Neural cell (in vitro differentiated cells): ENCODE measurements around the gene CDHR4. TPM values are rescaled to one million over a fixed set of nuclear protein-coding genes. Genes with fewer than 3 reads are reported as not detected.

Source experiments
- H2AFZ ChIP-seq: fragments of 200-600, 300-800 bp; sonication (generic), shearing (Covaris generic); 2 replicates; pipeline ENCODE4 v1.6.0; 2014; ENCODE audit warnings: low read depth, mild to moderate bottlenecking, antibody characterized with exemption, low read length, moderate library complexity
- H3F3A ChIP-seq: fragments of 200-600 bp; shearing (Covaris generic); 2 replicates; pipeline ENCODE4 v1.6.1; 2016; ENCODE audit warnings: mild to moderate bottlenecking, moderate library complexity, mixed read lengths, antibody characterized with exemption, low read length; ENCODE audit not compliant: insufficient read depth, poor library complexity, severe bottlenecking
- H3K27ac ChIP-seq: fragments of 200-600, 300-800 bp; sonication (generic), shearing (Covaris generic); 2 replicates; pipeline ENCODE4 v1.5.1; 2014; ENCODE audit warnings: mild to moderate bottlenecking, low read length, moderate library complexity
- H3K27me3 ChIP-seq: fragments of 300-800, 200-600 bp; sonication (generic), shearing (Covaris generic); 2 replicates; pipeline ENCODE4 v1.6.0; 2014; ENCODE audit warnings: mild to moderate bottlenecking, low read depth, low read length, moderate library complexity; ENCODE audit not compliant: insufficient read depth
- H3K36me3 ChIP-seq: fragments of 300-800, 200-600 bp; sonication (generic), shearing (Covaris generic); 2 replicates; pipeline ENCODE4 v1.5.1; 2014; ENCODE audit warnings: mild to moderate bottlenecking, antibody characterized with exemption, low read length, moderate library complexity; ENCODE audit not compliant: insufficient read depth
- H3K4me2 ChIP-seq: fragments of 300-800, 200-600 bp; sonication (generic), shearing (Covaris generic); 2 replicates; pipeline ENCODE4 v1.6.0; 2014; ENCODE audit warnings: mild to moderate bottlenecking, low read length
- H3K4me3 ChIP-seq: fragments of 300-800, 200-600 bp; sonication (generic), shearing (Covaris generic); 2 replicates; pipeline ENCODE4 v1.5.1; 2014; ENCODE audit warnings: mild to moderate bottlenecking, low read length, moderate library complexity
- H3K79me2 ChIP-seq: fragments of 200-600 bp; shearing (Covaris generic); replicated peaks from 2 replicates; pipeline ENCODE4 v1.6.0; 2014; ENCODE audit warnings: mild to moderate bottlenecking, low read length, moderate library complexity; ENCODE audit not compliant: insufficient read depth
- H3K9ac ChIP-seq: fragments of 300-800, 200-600 bp; sonication (generic), shearing (Covaris generic); 2 replicates; pipeline ENCODE4 v1.6.1; 2016; ENCODE audit warnings: mild to moderate bottlenecking, low read length, mixed read lengths
- H3K9me2 ChIP-seq: fragments of 200-600 bp; shearing (Covaris generic); 2 replicates; pipeline ENCODE4 v1.6.1; 2016; ENCODE audit warnings: mild to moderate bottlenecking, low read length, mixed read lengths; ENCODE audit not compliant: insufficient read depth
- H3K9me3 ChIP-seq: fragments of 200-600, 300-800 bp; sonication (generic), shearing (Covaris generic); 2 replicates; pipeline ENCODE4 v1.6.1; 2016; ENCODE audit warnings: mild to moderate bottlenecking, mixed run types, low read length, moderate library complexity, mixed read lengths
- H4K20me1 ChIP-seq: fragments of 200-600 bp; shearing (Covaris generic); 2 replicates; pipeline ENCODE4 v1.6.1; 2016; ENCODE audit warnings: mild to moderate bottlenecking, mixed run types; ENCODE audit not compliant: insufficient read depth
- EP300 ChIP-seq: fragments of 450-650 bp; conservative IDR thresholded peaks from 2 replicates; pipeline ENCODE4 v1.6.1; 2014; ENCODE audit warnings: antibody characterized with exemption, mild to moderate bottlenecking, moderate library complexity; ENCODE audit not compliant: poor library complexity, severe bottlenecking
- EZH2 ChIP-seq: fragments of 200-600, 300-800 bp; shearing (Covaris generic), sonication (generic); IDR thresholded peaks from 2 replicates; pipeline ENCODE4 v1.6.1; 2014; ENCODE audit warnings: antibody characterized with exemption, low read length, borderline replicate concordance, mild to moderate bottlenecking; ENCODE audit not compliant: insufficient read depth, poor library complexity, severe bottlenecking
- MXI1 ChIP-seq: fragments of 450-650 bp; conservative IDR thresholded peaks from 2 replicates; pipeline ENCODE4 v1.6.1; 2014; ENCODE audit warnings: antibody characterized with exemption, mild to moderate bottlenecking; ENCODE audit not compliant: poor library complexity, severe bottlenecking
- POLR2AphosphoS5 ChIP-seq: IDR thresholded peaks from 2 replicates; pipeline ENCODE4 v1.6.1; 2012
- RAD21 ChIP-seq: fragments of 450-650 bp; conservative IDR thresholded peaks from 2 replicates; pipeline ENCODE4 v1.6.1; 2014; ENCODE audit warnings: antibody characterized with exemption, mild to moderate bottlenecking, moderate library complexity
- SMC3 ChIP-seq: fragments of 450-650 bp; conservative IDR thresholded peaks from 2 replicates; pipeline ENCODE4 v1.6.1; 2014; ENCODE audit warnings: antibody characterized with exemption, mild to moderate bottlenecking, moderate library complexity; ENCODE audit not compliant: poor library complexity
- TAF1 ChIP-seq: IDR thresholded peaks from 2 replicates; pipeline ENCODE4 v1.6.1; 2012; ENCODE audit warnings: low read depth
- polyA plus RNA-seq: library from polyadenylated mRNA; depleted of rRNA; stranded (reverse); fragments of >200 nt; gene quantifications from 2 replicates; pipeline ENCODE4 v1.2.3, GENCODE V29; 2014
- TF ChIP-seq, protein P1 (sequence below): fragments of 450-650 bp; IDR thresholded peaks from 2 replicates; pipeline ENCODE4 v1.5.1; 2014; ENCODE audit warnings: antibody characterized with exemption, mild to moderate bottlenecking, moderate library complexity; ENCODE audit not compliant: poor library complexity, severe bottlenecking
- TF ChIP-seq, protein P2 (sequence below): IDR thresholded peaks from 2 replicates; pipeline ENCODE4 v1.6.1; 2012; ENCODE audit warnings: borderline replicate concordance

CDHR4 gene
- polyA plus RNA-seq, 1 donor from 2014 or later = not detected

DNA sequence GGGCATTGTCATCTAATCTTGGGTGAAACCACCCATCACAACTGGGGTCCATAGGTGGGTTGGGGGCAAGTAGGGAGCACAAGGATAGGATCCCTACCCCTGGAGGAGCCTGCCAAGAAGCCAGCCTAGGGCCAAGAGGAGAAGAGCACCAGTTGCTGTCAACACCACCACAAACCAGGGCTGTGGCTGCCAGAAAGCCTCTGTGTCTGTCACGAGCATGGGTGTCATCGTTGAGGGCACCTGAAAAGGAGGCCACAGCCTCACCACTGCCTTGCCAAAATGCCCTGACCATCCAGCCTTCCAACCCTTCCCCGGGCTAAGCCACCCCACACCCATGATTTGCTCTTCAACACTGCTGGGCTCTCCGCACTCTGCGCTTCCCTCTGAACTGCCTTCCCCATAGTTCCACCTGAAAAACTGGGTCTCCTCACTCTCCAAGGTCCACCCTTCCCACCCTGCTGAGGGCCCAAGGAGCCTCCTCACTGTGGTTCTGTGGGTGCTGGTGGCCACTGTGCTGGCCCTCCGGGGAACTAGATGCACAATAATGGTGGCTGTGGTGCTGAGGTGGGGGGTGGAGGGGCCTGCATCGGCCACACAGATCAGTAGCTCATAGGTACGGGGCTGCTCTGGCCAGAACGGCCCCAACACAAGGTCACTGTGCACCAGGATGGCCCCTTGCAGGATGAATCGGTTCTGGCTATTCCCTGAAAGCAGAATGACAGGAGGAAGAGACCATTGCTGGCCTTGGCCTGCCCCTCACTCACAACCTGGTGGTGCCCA is 7.1 kb downstream of the CDHR4 start:
- TF ChIP-seq RAD21 = no peak
- no peak for TF ChIP-seq EZH2
- no peak for TF ChIP-seq SMC3

DNA sequence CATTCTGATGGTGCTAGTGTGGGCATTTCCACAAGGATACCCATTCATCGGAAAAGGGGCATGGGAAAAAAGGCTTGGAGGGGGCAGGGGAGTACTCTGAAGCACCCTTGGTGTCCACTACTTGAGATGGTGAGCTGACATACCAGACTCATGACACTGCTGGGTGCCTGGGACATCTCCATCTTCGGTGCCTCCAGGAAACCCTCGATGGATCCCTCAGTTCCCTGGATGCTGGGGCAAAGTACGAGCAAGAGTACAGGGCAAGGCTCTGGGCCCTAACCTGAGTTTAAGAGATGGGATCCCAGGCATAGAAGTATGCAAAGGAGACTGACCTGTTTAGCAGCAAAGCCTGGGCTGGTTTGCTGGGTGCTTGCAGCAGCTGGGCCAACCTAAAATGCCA is 8.1 kb downstream of the CDHR4 start:
- Histone ChIP-seq H2AFZ (no peak overlapping the region), H3F3A (no peaks in the 10 kb centered on the region), H3K4me2 (no peak overlapping the region), H4K20me1 (no peaks in the 10 kb centered on the region), H3K36me3 (no peaks in the 10 kb centered on the region), H3K9ac (no peak overlapping the region), H3K9me2 (no peaks in the 10 kb centered on the region), H3K9me3 (no peaks in the 10 kb centered on the region), H3K27ac (no peak overlapping the region), H3K4me3 (no peak overlapping the region), H3K27me3 (no peaks in the 10 kb centered on the region), H3K79me2 (no peaks in the 10 kb centered on the region)
- no peak for TF ChIP-seq RAD21
- no peak for TF ChIP-seq SMC3
- TF ChIP-seq EZH2 = no peak
- TF ChIP-seq, protein P1, sequence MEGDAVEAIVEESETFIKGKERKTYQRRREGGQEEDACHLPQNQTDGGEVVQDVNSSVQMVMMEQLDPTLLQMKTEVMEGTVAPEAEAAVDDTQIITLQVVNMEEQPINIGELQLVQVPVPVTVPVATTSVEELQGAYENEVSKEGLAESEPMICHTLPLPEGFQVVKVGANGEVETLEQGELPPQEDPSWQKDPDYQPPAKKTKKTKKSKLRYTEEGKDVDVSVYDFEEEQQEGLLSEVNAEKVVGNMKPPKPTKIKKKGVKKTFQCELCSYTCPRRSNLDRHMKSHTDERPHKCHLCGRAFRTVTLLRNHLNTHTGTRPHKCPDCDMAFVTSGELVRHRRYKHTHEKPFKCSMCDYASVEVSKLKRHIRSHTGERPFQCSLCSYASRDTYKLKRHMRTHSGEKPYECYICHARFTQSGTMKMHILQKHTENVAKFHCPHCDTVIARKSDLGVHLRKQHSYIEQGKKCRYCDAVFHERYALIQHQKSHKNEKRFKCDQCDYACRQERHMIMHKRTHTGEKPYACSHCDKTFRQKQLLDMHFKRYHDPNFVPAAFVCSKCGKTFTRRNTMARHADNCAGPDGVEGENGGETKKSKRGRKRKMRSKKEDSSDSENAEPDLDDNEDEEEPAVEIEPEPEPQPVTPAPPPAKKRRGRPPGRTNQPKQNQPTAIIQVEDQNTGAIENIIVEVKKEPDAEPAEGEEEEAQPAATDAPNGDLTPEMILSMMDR = no peak
- TF ChIP-seq TAF1 = no peak
- TF ChIP-seq MXI1 = no peak
- TF ChIP-seq POLR2AphosphoS5 = no peak
- TF ChIP-seq, protein P2, sequence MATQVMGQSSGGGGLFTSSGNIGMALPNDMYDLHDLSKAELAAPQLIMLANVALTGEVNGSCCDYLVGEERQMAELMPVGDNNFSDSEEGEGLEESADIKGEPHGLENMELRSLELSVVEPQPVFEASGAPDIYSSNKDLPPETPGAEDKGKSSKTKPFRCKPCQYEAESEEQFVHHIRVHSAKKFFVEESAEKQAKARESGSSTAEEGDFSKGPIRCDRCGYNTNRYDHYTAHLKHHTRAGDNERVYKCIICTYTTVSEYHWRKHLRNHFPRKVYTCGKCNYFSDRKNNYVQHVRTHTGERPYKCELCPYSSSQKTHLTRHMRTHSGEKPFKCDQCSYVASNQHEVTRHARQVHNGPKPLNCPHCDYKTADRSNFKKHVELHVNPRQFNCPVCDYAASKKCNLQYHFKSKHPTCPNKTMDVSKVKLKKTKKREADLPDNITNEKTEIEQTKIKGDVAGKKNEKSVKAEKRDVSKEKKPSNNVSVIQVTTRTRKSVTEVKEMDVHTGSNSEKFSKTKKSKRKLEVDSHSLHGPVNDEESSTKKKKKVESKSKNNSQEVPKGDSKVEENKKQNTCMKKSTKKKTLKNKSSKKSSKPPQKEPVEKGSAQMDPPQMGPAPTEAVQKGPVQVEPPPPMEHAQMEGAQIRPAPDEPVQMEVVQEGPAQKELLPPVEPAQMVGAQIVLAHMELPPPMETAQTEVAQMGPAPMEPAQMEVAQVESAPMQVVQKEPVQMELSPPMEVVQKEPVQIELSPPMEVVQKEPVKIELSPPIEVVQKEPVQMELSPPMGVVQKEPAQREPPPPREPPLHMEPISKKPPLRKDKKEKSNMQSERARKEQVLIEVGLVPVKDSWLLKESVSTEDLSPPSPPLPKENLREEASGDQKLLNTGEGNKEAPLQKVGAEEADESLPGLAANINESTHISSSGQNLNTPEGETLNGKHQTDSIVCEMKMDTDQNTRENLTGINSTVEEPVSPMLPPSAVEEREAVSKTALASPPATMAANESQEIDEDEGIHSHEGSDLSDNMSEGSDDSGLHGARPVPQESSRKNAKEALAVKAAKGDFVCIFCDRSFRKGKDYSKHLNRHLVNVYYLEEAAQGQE = no peak
- TF ChIP-seq EP300 = no peak

More for the DNA sequence above, 7.1 kb downstream of the CDHR4 start:
- H3F3A ChIP-seq = no peaks in the 10 kb centered on the region
- H3K4me3 ChIP-seq = no peak overlapping the region
- H3K27ac ChIP-seq = no peak overlapping the region
- H3K9ac ChIP-seq = no peak overlapping the region
- no peaks in the 10 kb centered on the region for H3K36me3 ChIP-seq
- no peaks in the 10 kb centered on the region for H3K27me3 ChIP-seq
- H3K9me3 ChIP-seq = no peaks in the 10 kb centered on the region
- H2AFZ ChIP-seq = no peak overlapping the region
- no peaks in the 10 kb centered on the region for H3K79me2 ChIP-seq
- no peak overlapping the region for H3K4me2 ChIP-seq
- no peaks in the 10 kb centered on the region for H4K20me1 ChIP-seq
- H3K9me2 ChIP-seq = no peaks in the 10 kb centered on the region
